Neural cell (in vitro differentiated cells): Measurements from ENCODE around the gene RABEP2. TPM values are rescaled to one million over a fixed set of nuclear protein-coding genes. Genes with fewer than 3 reads are reported as not detected.

Source experiments
- H2AFZ ChIP-seq: fragments of 200-600, 300-800 bp; sonication (generic), shearing (Covaris generic); 2 replicates; pipeline ENCODE4 v1.6.0; 2014; ENCODE audit warnings: low read depth, mild to moderate bottlenecking, antibody characterized with exemption, low read length, moderate library complexity
- H3F3A ChIP-seq: fragments of 200-600 bp; shearing (Covaris generic); 2 replicates; pipeline ENCODE4 v1.6.1; 2016; ENCODE audit warnings: mild to moderate bottlenecking, moderate library complexity, mixed read lengths, antibody characterized with exemption, low read length; ENCODE audit not compliant: insufficient read depth, poor library complexity, severe bottlenecking
- H3K27ac ChIP-seq: fragments of 200-600, 300-800 bp; sonication (generic), shearing (Covaris generic); 2 replicates; pipeline ENCODE4 v1.5.1; 2014; ENCODE audit warnings: mild to moderate bottlenecking, low read length, moderate library complexity
- H3K27me3 ChIP-seq: fragments of 300-800, 200-600 bp; sonication (generic), shearing (Covaris generic); 2 replicates; pipeline ENCODE4 v1.6.0; 2014; ENCODE audit warnings: mild to moderate bottlenecking, low read depth, low read length, moderate library complexity; ENCODE audit not compliant: insufficient read depth
- H3K36me3 ChIP-seq: fragments of 300-800, 200-600 bp; sonication (generic), shearing (Covaris generic); 2 replicates; pipeline ENCODE4 v1.5.1; 2014; ENCODE audit warnings: mild to moderate bottlenecking, antibody characterized with exemption, low read length, moderate library complexity; ENCODE audit not compliant: insufficient read depth
- H3K4me2 ChIP-seq: fragments of 300-800, 200-600 bp; sonication (generic), shearing (Covaris generic); 2 replicates; pipeline ENCODE4 v1.6.0; 2014; ENCODE audit warnings: mild to moderate bottlenecking, low read length
- H3K4me3 ChIP-seq: fragments of 300-800, 200-600 bp; sonication (generic), shearing (Covaris generic); 2 replicates; pipeline ENCODE4 v1.5.1; 2014; ENCODE audit warnings: mild to moderate bottlenecking, low read length, moderate library complexity
- H3K79me2 ChIP-seq: fragments of 200-600 bp; shearing (Covaris generic); replicated peaks from 2 replicates; pipeline ENCODE4 v1.6.0; 2014; ENCODE audit warnings: mild to moderate bottlenecking, low read length, moderate library complexity; ENCODE audit not compliant: insufficient read depth
- H3K9ac ChIP-seq: fragments of 300-800, 200-600 bp; sonication (generic), shearing (Covaris generic); 2 replicates; pipeline ENCODE4 v1.6.1; 2016; ENCODE audit warnings: mild to moderate bottlenecking, low read length, mixed read lengths
- H3K9me2 ChIP-seq: fragments of 200-600 bp; shearing (Covaris generic); 2 replicates; pipeline ENCODE4 v1.6.1; 2016; ENCODE audit warnings: mild to moderate bottlenecking, low read length, mixed read lengths; ENCODE audit not compliant: insufficient read depth
- H3K9me3 ChIP-seq: fragments of 200-600, 300-800 bp; sonication (generic), shearing (Covaris generic); 2 replicates; pipeline ENCODE4 v1.6.1; 2016; ENCODE audit warnings: mild to moderate bottlenecking, mixed run types, low read length, moderate library complexity, mixed read lengths
- H4K20me1 ChIP-seq: fragments of 200-600 bp; shearing (Covaris generic); 2 replicates; pipeline ENCODE4 v1.6.1; 2016; ENCODE audit warnings: mild to moderate bottlenecking, mixed run types; ENCODE audit not compliant: insufficient read depth
- CTCF ChIP-seq: fragments of 450-650 bp; IDR thresholded peaks from 2 replicates; pipeline ENCODE4 v1.5.1; 2014; ENCODE audit warnings: antibody characterized with exemption, mild to moderate bottlenecking, moderate library complexity; ENCODE audit not compliant: poor library complexity, severe bottlenecking
- EP300 ChIP-seq: fragments of 450-650 bp; conservative IDR thresholded peaks from 2 replicates; pipeline ENCODE4 v1.6.1; 2014; ENCODE audit warnings: antibody characterized with exemption, mild to moderate bottlenecking, moderate library complexity; ENCODE audit not compliant: poor library complexity, severe bottlenecking
- EZH2 ChIP-seq: fragments of 200-600, 300-800 bp; shearing (Covaris generic), sonication (generic); IDR thresholded peaks from 2 replicates; pipeline ENCODE4 v1.6.1; 2014; ENCODE audit warnings: antibody characterized with exemption, low read length, borderline replicate concordance, mild to moderate bottlenecking; ENCODE audit not compliant: insufficient read depth, poor library complexity, severe bottlenecking
- MXI1 ChIP-seq: fragments of 450-650 bp; conservative IDR thresholded peaks from 2 replicates; pipeline ENCODE4 v1.6.1; 2014; ENCODE audit warnings: antibody characterized with exemption, mild to moderate bottlenecking; ENCODE audit not compliant: poor library complexity, severe bottlenecking
- POLR2AphosphoS5 ChIP-seq: IDR thresholded peaks from 2 replicates; pipeline ENCODE4 v1.6.1; 2012
- RAD21 ChIP-seq: fragments of 450-650 bp; conservative IDR thresholded peaks from 2 replicates; pipeline ENCODE4 v1.6.1; 2014; ENCODE audit warnings: antibody characterized with exemption, mild to moderate bottlenecking, moderate library complexity
- REST ChIP-seq: IDR thresholded peaks from 2 replicates; pipeline ENCODE4 v1.6.1; 2012; ENCODE audit warnings: borderline replicate concordance
- SMC3 ChIP-seq: fragments of 450-650 bp; conservative IDR thresholded peaks from 2 replicates; pipeline ENCODE4 v1.6.1; 2014; ENCODE audit warnings: antibody characterized with exemption, mild to moderate bottlenecking, moderate library complexity; ENCODE audit not compliant: poor library complexity
- TAF1 ChIP-seq: IDR thresholded peaks from 2 replicates; pipeline ENCODE4 v1.6.1; 2012; ENCODE audit warnings: low read depth
- polyA plus RNA-seq: library from polyadenylated mRNA; depleted of rRNA; stranded (reverse); fragments of >200 nt; gene quantifications from 2 replicates; pipeline ENCODE4 v1.2.3, GENCODE V29; 2014

RABEP2 gene
- polyA plus RNA-seq, 1 donor from 2014 or later = 27.5 TPM

- H2AFZ ChIP-seq = no peak overlapping the region
- H3K27me3 ChIP-seq = no peaks in the 10 kb centered on the region
- no peak overlapping the region for H3K4me2 ChIP-seq
- H3K27ac ChIP-seq = no peak overlapping the region
- H3F3A ChIP-seq = no peaks in the 10 kb centered on the region
- H3K9me2 ChIP-seq = no peaks in the 10 kb centered on the region
- no peaks in the 10 kb centered on the region for H3K9me3 ChIP-seq
- H3K9ac ChIP-seq = no peak overlapping the region
- H3K36me3 ChIP-seq = no peaks in the 10 kb centered on the region
- no peak overlapping the region for H3K4me3 ChIP-seq
- no peaks in the 10 kb centered on the region for H4K20me1 ChIP-seq
- TF ChIP-seq POLR2AphosphoS5 (no peak), SMC3 (no peak), EP300 (no peak), EZH2 (no peak), REST (no peak), CTCF (no peak), TAF1 (no peak), RAD21 (no peak), MXI1 (no peak)
- no peaks in the 10 kb centered on the region for H3K79me2 ChIP-seq
These were observed 22.1 kb downstream of the RABEP2 start for GRCh38 chr16:28902909-28903308.

- no peaks in the 10 kb centered on the region for H3K27me3 ChIP-seq
- H3K36me3 ChIP-seq = no peaks in the 10 kb centered on the region
- H2AFZ ChIP-seq = no peak overlapping the region
- H3K9me2 ChIP-seq = no peaks in the 10 kb centered on the region
- no peak overlapping the region for H3K9ac ChIP-seq
- H3K9me3 ChIP-seq = no peaks in the 10 kb centered on the region
- no peak overlapping the region for H3K4me2 ChIP-seq
- H3K27ac ChIP-seq = no peak overlapping the region
- H3F3A ChIP-seq = no peaks in the 10 kb centered on the region
- TF ChIP-seq RAD21 (no peak), CTCF (no peak), POLR2AphosphoS5 (no peak), MXI1 (no peak), EP300 (no peak), REST (no peak), SMC3 (no peak), TAF1 (no peak), EZH2 (no peak)
- no peaks in the 10 kb centered on the region for H3K79me2 ChIP-seq
- H3K4me3 ChIP-seq = no peak overlapping the region
- H4K20me1 ChIP-seq = no peaks in the 10 kb centered on the region
These were observed 23.2 kb downstream of the RABEP2 start for GRCh38 chr16:28901862-28902261.
